Stimulated activated CD8-positive, alpha-beta memory T cell treated with anti-CD3 and anti-CD28 coated beads, Interleukin-7, amount 100 ng/mL, for 24 hours (primary cell): ENCODE measurements around the gene SIMC1.
"Not testable (repeated sequence)": the region's sequence is repeated elsewhere in the genome, so short reads cannot be mapped to it uniquely, and the experiment has no call there.

Experiments used
- DNase-seq: peaks from one replicate; pipeline ENCODE4 v3.0.0-alpha.2; 2020; ENCODE audit warnings: low read depth

Gene SIMC1

GRCh38 chr5:176216393-176216916 lies 21.8 kb upstream of the SIMC1 start:
- not testable (repeated sequence) for DNase-seq

GRCh38 chr5:176217188-176217729 lies 21.0 kb upstream of the SIMC1 start:
- not testable (repeated sequence) for DNase-seq

DNA sequence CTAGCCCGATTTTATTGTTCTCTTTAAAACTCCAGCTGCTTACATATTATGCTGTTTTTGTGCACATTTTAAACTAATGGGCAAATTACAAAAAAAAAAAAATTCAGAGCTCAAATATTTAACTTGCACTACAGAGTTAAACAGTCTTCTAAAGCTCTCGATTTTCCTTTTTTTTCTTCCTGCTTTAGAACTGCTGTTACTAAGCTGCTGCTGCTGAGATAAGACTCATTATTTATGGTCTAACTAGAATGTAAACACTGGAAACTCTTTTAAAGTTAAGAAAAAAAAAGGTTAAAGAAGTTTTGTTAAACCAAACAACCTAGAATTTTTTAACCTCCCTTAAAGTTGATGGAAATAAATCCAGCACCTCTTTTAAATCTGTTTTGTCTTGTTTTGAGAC lies 20.5 kb upstream of the SIMC1 start:
- not testable (repeated sequence) for DNase-seq

GRCh38 chr5:176222006-176222405 lies 16.2 kb upstream of the SIMC1 start:
- DNase-seq = not testable (repeated sequence)

- DNase-seq = not testable (repeated sequence)
Measured at GRCh38 chr5:176228358-176228757, 9.9 kb upstream of the SIMC1 start.

DNA sequence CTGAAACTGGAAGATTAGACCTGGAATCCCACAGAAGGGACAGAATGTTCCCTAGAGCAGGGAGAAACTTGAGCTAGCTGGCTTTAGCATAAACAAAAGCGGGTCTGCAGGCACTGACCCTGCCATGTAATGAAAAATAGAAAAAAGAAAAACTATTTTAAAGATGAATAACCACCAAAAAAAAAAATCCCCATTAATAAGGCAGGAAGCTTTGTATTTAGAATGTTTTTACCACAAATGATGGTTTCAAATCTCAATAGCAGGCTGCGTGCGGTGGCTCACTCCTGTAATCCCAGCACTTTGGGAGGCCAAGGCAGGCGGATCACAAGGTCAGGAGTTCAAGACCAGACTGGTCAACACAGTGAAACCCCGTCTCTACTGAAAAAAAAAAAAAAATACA lies 5.0 kb upstream of the SIMC1 start:
- not testable (repeated sequence) for DNase-seq

DNA sequence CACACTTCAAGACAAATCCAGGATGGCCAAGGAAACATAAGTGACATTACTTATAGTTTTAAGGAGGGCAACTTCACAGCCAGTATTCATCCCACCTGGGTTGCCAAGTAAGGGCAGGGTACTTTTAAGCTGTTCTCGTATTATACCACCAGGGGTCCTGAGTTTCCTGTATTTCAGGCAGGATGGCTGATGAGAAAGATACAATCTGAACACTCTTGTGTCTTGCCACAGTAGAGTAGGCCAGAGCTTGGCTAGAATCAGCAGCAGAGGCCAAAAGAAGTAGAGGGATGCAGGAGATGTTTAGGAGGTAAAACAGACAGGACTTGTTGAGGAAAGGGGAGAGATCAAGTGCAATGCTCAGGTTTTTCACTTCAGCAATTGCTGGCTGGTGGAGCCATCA lies 3.1 kb upstream of the SIMC1 start:
- DNase-seq = not testable (repeated sequence)

- not testable (repeated sequence) for DNase-seq
Measured at GRCh38 chr5:176238645-176239283, 540 bp downstream of the SIMC1 start.

DNA sequence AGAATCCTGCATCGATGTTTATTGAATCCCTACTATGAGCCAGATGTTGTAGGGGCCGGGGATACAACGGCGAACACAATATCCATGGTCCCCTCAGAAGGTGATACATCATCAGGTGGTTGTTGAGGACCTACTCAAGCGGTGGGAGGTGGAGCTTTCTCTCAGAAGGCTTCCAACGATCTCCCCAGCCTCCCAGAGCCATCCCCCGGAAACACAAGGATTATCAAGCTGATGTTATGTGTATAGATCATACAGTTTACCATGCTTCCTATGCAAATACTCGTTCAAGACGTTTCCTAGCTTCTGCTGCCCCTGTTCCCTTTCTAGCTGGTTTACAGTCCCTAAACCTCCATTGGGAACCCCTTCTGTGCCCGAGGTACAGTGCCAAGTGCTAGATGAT lies 1.1 kb downstream of the SIMC1 start:
- not testable (repeated sequence) for DNase-seq

DNA sequence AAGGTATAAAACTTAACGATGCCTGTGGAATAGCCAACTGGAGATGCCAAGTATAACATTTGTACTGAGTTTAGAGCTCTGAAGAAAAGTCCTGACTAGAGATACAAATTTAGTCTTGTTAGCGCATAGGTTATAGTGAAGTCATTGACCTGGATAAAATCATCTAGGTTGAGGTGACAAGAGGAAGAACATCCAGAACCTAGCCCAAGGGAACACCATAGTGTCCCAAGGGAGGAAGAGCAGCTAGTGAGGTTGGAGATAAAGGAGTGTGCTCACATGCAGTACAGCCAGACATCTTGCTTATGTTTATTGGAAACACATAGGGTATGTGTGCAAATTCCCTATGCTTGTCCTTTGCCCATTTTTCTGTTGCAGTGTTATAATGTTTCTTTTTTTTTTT lies 6.1 kb downstream of the SIMC1 start:
- not testable (repeated sequence) for DNase-seq

- not testable (repeated sequence) for DNase-seq
Measured at GRCh38 chr5:176245074-176245473, 6.8 kb downstream of the SIMC1 start.

DNA sequence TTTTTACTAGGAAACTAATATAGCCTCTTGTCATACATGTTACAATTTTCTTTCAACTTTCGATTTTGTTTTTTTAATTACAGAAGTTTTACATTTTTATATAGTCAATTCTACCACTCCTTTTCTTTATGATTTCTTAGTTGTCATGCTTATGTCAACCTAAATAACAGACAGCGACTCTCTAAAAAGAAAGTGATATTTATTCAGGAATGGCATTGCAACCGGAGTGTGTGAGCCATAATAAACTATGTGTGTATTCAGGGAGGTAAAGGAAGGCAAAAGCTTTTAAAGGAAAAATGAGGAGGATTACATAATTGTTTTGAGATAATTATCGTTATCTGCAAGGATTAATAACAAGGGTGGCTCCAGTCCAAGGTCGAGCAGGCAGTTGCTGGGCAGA lies 7.3 kb downstream of the SIMC1 start:
- DNase-seq = not testable (repeated sequence)

- DNase-seq = not testable (repeated sequence)
Measured at GRCh38 chr5:176250691-176251090, 12.5 kb downstream of the SIMC1 start.

DNA sequence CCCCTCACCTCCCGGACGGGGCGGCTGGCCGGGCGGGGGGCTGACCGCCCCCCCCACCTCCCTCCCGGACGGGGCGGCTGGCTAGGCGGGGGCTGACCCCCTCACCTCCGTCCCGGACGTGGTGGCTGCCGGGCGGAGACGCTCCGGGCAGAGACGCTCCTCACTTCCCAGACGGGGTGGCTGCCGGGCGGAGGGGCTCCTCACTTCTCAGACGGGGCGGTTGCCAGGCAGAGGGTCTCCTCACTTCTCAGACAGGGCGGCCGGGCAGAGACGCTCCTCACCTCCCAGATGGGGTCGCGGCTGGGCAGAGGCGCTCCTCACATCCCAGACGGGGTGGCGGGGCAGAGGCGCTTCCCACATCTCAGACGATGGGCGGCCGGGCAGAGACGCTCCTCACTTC lies 13.9 kb downstream of the SIMC1 start:
- DNase-seq = not testable (repeated sequence)

DNA sequence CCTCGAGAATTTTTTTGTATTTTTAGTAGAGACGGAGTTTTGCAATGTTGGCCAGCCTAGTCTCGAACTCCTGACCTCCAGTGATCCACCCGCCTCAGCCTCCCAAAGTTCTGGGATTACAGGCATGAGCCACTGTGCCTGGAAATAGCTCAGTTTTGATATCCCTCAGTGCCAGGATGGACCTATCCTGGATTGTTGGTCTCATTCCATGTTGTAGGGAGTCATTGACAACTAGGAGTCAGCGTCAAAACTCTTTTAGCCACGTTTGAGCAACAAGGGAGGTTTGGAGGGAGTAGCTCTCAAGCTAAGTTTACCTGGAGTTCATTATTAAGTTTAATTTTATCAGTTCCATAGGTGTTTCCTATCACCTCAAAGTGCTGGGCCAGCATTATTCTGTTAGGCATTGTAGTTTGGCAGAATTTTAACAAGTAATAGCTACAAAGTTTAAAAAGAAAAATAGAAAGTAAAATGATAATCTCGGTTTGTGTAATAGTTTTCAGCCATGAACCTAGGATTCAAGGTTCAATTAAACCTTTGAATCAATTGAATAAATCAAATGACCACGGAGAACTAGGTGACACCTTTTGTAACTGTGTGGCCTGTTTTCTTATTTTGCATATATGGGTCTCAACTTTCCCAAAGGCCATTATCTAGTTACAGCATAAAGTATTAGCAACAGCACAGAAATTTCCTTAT lies 15.3 kb downstream of the SIMC1 start:
- DNase-seq = not testable (repeated sequence)

DNA sequence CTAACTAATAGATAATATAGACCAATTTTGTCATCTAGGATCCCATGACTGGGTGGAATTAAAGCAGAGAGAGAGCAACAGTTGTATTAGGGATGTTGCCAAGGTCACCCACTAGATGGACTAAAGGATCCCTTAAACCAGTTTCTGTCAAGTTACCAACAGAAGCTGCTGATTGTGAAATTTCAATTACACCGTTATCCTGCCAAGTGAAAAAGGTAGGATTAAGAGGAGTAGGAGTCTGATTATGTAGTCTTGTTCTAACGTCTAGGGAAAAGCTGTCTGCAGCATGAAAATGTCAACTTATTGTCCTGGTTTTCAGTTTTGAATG lies 15.8 kb downstream of the SIMC1 start:
- not testable (repeated sequence) for DNase-seq

DNA sequence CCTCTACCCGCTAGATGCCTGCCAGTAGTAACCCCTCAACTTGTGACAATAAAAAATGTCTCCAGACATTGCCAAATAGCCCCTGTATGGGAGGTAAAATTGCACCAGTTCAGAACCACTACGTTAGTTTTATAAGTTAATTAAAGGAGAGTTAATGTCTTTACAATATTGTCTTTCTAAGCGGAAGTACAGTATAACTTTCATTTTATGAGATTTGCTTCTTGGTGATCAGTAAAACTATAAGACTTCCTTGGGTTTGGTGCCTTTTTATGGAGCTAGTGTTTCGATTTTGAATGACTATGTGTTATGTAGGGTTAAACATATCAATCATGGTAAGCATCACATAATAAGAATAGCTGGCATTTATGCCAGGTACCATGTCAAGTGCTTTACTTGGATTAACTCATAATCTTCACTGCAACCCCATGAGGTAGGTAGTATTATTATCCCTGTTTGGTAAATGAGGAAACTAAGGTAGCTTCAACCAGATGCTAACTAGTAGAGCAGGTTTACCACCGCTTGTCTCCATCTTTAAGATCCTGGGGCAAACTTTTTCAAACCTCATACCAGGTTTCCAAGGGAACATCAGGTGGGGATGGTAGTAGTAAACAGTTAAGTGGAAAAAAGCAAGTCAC lies 19.8 kb downstream of the SIMC1 start:
- DNase-seq = not testable (repeated sequence)

GRCh38 chr5:176260682-176261081 lies 22.5 kb downstream of the SIMC1 start:
- not testable (repeated sequence) for DNase-seq

GRCh38 chr5:176266448-176266847 lies 28.2 kb downstream of the SIMC1 start:
- not testable (repeated sequence) for DNase-seq

DNA sequence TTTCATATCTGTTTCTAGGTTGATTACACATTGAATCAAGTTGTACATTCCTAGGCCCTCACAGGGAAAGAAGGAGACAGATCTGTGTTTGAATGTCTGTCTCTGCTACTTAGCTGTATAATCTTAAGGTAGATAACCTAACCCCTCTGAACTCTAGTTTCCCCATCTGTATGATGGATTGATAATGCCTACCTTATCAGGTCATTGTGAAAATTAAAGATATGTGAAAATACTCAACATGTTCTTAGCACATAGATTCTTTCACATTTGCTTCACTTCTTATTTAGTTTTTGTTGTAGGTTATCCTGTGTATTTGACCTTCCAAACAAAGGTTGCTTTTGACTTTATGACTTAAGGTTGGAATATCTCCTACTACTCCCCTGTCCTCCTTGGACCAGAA lies 50.8 kb downstream of the SIMC1 start:
- DNase-seq = not testable (repeated sequence)

GRCh38 chr5:176290057-176290840 lies 52.0 kb downstream of the SIMC1 start:
- not testable (repeated sequence) for DNase-seq

DNA sequence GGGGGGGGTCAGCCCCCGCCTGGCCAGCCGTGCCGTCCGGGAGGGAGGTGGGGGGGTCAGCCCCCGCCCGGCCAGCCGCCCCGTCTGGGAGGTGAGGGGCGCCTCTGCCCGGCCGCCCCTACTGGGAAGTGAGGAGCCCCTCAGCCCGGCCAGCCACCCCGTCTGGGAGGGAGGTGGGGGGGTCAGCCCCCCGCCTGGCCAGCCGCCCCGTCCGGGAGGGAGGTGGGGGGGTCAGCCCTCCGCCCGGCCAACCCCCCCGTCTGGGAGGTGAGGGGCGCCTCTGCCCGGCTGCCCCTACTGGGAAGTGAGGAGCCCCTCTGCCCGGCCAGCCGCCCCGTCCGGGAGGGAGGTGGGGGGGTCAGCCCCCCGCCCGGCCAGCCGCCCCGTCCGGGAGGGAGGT lies 67.1 kb downstream of the SIMC1 start:
- DNase-seq = not testable (repeated sequence)
